OCI-LY1 (cell line): ENCODE measurements around the gene LINC00305.

Experiments
- CTCF ChIP-seq: fragments of 200-600 bp; sonication (generic), shearing (Covaris generic); IDR thresholded peaks from 2 replicates; pipeline ENCODE4 v1.5.1; 2017; ENCODE audit warnings: mild to moderate bottlenecking, antibody characterized with exemption, low read length, moderate library complexity, mixed read lengths
- EZH2 ChIP-seq: fragments of 200-600 bp; sonication (generic), shearing (Covaris generic); IDR thresholded peaks from 2 replicates; pipeline ENCODE4 v1.8.0; 2017; ENCODE audit warnings: borderline replicate concordance, mixed run types, mild to moderate bottlenecking, antibody characterized with exemption, low read length, moderate library complexity, mixed read lengths

GRCh38 chr18:64167408-64167925 lies 18.6 kb upstream of the LINC00305 start:
- no peak for TF ChIP-seq CTCF
- no peak for TF ChIP-seq EZH2
